ENCODE data around the gene RBFOX2. TPM values are rescaled to one million over a fixed set of nuclear protein-coding genes. Genes with fewer than 3 reads are reported as not detected.

The RBFOX2 gene
- total and polyA plus RNA-seq, 12 donors, result 15.7 to 86.6 (median 69.8) TPM

DNA sequence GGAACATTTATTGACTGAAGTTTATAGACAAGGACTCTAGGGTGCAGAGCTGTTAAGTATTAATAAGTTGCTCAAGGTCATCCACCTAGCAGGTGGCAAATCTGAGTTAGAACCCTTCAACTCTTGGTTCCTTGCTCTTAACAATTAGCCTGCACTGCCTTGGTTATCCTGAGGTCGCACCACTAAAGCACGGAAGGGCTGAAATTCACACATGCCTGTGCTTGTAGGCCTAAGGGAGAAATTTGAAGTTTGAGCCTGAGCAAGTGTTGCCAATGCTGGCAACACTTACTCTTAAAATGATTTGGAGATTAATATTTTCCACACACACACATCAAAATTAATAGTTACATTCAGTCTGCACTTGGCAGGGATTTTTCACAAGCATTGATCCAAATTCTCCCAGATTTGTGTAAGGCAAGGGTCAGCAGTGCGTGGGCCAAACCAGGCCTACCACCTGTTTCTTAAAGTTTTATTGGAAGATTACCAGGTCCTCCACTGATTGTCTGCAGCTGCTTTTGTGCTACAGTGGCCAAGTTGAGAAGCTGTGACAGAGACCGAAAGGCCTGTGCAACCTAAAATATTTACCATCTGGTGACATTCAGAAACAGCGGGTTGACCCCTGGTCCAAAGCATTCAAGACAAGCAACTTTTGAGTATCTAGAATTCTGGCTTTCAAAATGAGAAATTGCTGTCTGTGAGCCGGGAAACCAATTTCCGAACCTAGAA lies 294.7 kb downstream of the RBFOX2 start:
- no peaks in the 10 kb centered on the region for H3K4me1 ChIP-seq (replicated peaks in 1 of 2)
- no peak overlapping the region for H3K27ac ChIP-seq
- WGBS, 4 donors, result 69 to 80% (median 77%) methylated on average over 7 of the region's 7 CpGs
- intact Hi-C loops (cut with DNase I), result no loop called here
- H3K36me3 ChIP-seq (replicated peaks in 1 of 2), result peaks cover 0 to 3% of the 10 kb centered on the region in 2 donors
- H3K4me3 ChIP-seq, result no peak overlapping the region
- no peaks in the 10 kb centered on the region for H3K9me3 ChIP-seq (replicated peaks in 1 of 3)
- DNase-seq, result no peak
- H3K27me3 ChIP-seq, result no peaks in the 10 kb centered on the region
- TF ChIP-seq, protein P1, sequence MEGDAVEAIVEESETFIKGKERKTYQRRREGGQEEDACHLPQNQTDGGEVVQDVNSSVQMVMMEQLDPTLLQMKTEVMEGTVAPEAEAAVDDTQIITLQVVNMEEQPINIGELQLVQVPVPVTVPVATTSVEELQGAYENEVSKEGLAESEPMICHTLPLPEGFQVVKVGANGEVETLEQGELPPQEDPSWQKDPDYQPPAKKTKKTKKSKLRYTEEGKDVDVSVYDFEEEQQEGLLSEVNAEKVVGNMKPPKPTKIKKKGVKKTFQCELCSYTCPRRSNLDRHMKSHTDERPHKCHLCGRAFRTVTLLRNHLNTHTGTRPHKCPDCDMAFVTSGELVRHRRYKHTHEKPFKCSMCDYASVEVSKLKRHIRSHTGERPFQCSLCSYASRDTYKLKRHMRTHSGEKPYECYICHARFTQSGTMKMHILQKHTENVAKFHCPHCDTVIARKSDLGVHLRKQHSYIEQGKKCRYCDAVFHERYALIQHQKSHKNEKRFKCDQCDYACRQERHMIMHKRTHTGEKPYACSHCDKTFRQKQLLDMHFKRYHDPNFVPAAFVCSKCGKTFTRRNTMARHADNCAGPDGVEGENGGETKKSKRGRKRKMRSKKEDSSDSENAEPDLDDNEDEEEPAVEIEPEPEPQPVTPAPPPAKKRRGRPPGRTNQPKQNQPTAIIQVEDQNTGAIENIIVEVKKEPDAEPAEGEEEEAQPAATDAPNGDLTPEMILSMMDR (IDR thresholded peaks at IDR 0.05), result no peak
- no peak for TF ChIP-seq POLR2A (IDR thresholded peaks at IDR 0.05)

DNA sequence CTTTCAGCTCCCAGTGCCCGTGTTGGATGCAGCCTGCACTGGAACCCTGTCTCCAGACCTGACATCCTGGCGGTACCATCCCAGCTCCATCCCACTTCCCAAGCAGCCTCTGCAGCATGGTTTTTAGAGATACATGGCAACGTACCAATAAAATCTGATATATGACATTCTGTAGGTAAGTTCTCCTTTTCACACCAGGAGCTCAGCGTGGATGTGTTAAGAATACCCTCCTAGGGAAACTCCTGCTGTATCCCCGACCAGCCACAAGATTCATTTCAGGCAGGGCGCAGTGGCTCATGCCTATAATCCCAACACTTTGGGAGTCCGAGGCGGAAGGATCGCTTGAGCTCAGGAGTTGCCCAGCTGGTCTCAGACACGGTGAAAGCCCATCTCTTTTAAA lies 295.6 kb downstream of the RBFOX2 start:
- WGBS, 4 donors, result 84 to 92% (median 90%) methylated on average over 9 to 10 of the region's 10 CpGs
- Histone ChIP-seq H3K27me3 (no peaks in the 10 kb centered on the region), H3K27ac (no peak overlapping the region), H3K36me3 (replicated peaks in 1 of 2) (no peaks in the 10 kb centered on the region), H3K4me1 (replicated peaks in 1 of 2) (no peaks in the 10 kb centered on the region), H3K4me3 (no peak overlapping the region), H3K9me3 (replicated peaks in 1 of 3) (no peaks in the 10 kb centered on the region)
- no peak for DNase-seq
- intact Hi-C loops (cut with DNase I), result no loop called here
- TF ChIP-seq, protein P1 (IDR thresholded peaks at IDR 0.05), result no peak
- TF ChIP-seq POLR2A (IDR thresholded peaks at IDR 0.05), result no peak

DNA sequence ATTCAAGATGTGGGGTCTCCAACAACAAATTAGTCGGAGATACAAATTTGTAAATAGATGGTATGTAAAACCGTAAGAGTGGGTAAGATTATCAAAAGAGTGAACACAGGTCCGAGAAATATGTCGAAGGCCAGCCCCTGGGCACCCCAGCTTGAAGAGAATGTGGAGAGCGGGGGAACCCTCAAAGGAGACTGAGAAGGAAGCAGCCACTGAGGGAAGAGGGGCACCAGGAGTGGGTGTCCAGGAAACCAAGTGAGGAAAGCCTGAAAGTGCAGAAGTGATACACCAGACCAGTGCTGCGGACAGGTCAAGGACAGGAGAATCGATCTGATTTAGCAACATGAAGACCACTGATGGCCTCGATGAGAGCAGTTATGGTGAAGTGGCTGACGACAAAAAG lies 296.5 kb downstream of the RBFOX2 start:
- Histone ChIP-seq H3K4me1 (replicated peaks in 1 of 2) (no peaks in the 10 kb centered on the region), H3K27ac (no peak overlapping the region), H3K36me3 (replicated peaks in 1 of 2) (no peaks in the 10 kb centered on the region), H3K9me3 (replicated peaks in 1 of 3) (no peaks in the 10 kb centered on the region), H3K27me3 (no peaks in the 10 kb centered on the region), H3K4me3 (no peak overlapping the region)
- intact Hi-C loops (cut with DNase I), result no loop called here
- TF ChIP-seq, protein P1 (IDR thresholded peaks at IDR 0.05), result no peak
- TF ChIP-seq POLR2A (IDR thresholded peaks at IDR 0.05), result no peak
- DNase-seq, result no peak
- 84 to 95% (median 89%) methylated on average over 9 of the region's 9 CpGs for WGBS, 4 donors

DNA sequence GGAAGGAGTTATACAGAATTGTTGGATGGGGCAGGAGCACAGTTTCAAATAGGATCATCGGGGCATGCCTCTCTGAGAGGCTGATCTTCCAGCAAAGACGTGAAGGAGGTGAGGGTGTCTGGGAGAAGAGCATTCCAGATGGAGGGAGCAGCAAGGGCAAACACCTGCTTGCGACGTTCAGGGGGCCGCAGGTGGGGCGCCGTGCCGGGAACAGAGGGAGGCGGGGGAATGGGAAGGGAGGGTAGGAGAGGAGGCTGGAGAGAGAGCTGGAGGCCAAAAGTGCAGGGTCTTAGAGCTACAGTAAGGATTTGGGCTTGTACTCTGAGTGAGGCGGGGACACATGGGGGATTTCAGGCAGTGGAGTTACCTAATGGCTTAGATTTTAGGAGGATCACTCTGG lies 297.3 kb downstream of the RBFOX2 start:
- no peak for TF ChIP-seq POLR2A (IDR thresholded peaks at IDR 0.05)
- TF ChIP-seq, protein P1 (IDR thresholded peaks at IDR 0.05), result no peak
- no peak overlapping the region for H3K27ac ChIP-seq
- H3K36me3 ChIP-seq (replicated peaks in 1 of 2), result no peaks in the 10 kb centered on the region
- no peak for DNase-seq
- H3K4me3 ChIP-seq, result no peak overlapping the region
- WGBS, 4 donors, result 72 to 76% (median 74%) methylated on average over 10 of the region's 10 CpGs
- no peaks in the 10 kb centered on the region for H3K9me3 ChIP-seq (replicated peaks in 1 of 3)
- intact Hi-C loops (cut with DNase I), result no loop called here
- H3K4me1 ChIP-seq (replicated peaks in 1 of 2), result no peaks in the 10 kb centered on the region
- H3K27me3 ChIP-seq, result no peaks in the 10 kb centered on the region

All from adrenal gland (tissue), 12 donors.